Stimulated activated CD4-positive, alpha-beta T cell treated with anti-CD3 and anti-CD28 coated beads, Interleukin-4, amount 100 ng/mL, for 48 hours (primary cell): ENCODE results near the gene COL11A2.

Experiments used
- DNase-seq, 2 donors: peaks; one replicate each; pipeline ENCODE4 v3.0.0-alpha.2; 2020; ENCODE audit warnings: low read depth in 2 of 2

COL11A2 gene

GRCh38 chr6:33206864-33207551, 14.7 kb upstream of the COL11A2 start:
- DNase-seq: no peak

GRCh38 chr6:33206027-33206863, 14.0 kb upstream of the COL11A2 start:
- DNase-seq: no peak

DNA sequence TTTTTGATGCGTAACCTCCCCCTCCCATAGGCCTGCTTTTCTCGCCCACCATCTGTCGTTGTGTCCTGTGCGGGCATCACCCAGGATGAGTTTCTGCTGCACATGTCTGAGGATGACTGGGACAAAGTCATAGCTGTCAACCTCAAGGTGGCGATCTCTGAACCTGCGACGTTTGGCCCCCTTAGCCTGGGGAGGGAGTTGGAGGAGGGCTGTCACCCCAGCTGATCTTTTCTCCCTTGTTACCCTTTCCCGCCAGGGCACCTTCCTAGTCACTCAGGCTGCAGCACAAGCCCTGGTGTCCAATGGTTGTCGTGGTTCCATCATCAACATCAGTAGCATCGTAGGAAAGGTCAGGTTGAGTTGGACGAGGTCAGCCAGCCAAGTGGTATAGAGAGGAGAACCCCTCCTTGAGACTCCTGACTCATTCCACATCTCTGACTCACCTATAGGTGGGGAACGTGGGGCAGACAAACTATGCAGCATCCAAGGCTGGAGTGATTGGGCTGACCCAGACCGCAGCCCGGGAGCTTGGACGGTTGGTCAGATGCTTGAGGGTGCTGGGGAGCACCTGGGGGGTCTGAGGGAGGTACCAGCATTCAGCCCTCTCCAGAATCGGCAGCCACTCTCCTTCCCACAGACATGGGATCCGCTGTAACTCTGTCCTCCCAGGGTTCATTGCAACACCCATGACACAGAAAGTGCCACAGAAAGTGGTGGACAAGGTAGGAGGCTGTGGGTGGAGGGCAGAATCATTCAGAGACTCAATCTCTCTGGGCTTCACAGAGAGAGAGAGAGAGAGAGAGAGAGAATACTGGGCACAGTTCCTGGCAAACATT, 13.1 kb upstream of the COL11A2 start:
- peak in 1 of 2 donors; percentile 55 for DNase-seq

DNA sequence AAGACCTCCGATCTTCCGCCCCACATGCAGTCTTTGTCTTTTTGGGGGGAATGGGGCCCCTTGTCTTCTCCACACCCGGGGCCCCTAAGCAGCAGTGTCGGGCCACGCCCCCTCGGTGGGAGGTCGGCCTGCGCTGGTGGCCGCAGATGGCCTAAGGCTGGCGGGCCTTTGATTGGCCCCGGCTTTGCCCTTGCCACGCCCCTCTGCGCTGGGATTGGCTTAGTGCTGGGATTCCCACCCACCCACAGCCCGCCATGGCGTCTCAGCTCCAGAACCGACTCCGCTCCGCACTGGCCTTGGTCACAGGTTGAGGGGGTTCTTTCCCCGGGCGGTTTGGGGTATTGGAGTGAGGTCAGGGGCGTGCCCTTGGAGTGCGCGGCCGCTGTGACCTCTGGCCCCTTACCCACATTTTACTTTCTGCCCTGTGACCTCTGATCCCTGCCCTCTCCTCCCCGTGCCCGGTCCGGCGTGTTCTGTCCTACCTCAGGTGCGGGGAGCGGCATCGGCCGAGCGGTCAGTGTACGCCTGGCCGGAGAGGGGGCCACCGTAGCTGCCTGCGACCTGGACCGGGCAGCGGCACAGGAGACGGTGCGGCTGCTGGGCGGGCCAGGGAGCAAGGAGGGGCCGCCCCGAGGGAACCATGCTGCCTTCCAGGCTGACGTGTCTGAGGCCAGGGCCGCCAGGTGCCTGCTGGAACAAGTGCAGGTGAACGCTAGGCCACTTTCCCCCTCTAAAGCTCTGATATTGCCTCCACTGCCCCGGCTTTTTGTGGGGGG, 12.3 kb upstream of the COL11A2 start, which contains the start of gene HSD17B8:
TSS of gene HSD17B8 (plus strand) at position 241 of the 776 bp plus-strand sequence. CDS start at position 255, 14 bp downstream.
- peak; percentile 89 to 94 for DNase-seq

DNA sequence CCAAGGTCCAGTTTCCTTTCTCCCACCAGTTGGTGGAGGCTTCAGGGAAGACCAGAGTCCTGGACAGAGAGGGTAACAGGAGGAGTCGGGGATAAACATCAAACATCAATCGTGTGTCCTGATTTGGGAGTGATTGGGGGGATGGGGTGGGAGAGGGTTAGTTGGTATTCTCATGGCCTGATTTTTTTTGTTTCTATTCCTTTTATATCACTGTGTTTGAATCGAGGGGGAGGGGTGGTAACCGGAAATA, 11.8 kb upstream of the COL11A2 start:
- no peak for DNase-seq

DNA sequence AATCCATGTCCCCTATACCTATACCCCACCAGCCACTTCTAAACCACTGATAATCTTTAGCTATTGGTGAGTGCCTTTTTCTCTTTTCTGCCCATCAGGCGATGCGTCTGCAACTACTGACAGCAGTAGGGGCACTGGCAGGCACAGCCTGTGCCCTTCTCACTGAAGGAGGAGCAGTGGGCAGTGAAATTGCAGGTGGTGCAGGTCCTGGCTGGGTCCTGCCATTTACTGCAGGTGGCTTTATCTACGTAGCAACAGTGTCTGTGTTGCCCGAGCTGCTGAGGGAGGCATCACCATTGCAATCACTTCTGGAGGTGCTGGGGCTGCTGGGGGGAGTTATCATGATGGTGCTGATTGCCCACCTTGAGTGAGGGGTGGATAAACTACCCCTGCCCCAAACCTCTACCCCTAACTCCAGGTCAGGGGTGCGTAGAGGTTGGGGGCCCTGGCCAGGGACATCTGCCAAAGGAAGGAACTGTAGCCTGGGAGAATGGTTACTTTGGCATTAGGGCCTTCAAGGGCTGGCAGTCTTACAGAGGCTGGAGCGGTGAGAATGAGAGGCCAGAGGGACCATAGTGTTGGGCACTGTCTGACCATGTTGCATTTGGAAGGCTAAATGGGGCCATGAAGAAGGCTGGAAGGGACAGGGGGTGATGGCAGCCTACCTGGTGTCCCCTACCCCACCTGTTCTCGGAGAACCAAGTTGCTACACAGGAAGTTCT, 11.3 kb upstream of the COL11A2 start:
- DNase-seq: no peak

GRCh38 chr6:33202799-33203198, 10.5 kb upstream of the COL11A2 start:
- DNase-seq: no peak

- no peak for DNase-seq
Measured at GRCh38 chr6:33201935-33202334, 9.7 kb upstream of the COL11A2 start.

DNA sequence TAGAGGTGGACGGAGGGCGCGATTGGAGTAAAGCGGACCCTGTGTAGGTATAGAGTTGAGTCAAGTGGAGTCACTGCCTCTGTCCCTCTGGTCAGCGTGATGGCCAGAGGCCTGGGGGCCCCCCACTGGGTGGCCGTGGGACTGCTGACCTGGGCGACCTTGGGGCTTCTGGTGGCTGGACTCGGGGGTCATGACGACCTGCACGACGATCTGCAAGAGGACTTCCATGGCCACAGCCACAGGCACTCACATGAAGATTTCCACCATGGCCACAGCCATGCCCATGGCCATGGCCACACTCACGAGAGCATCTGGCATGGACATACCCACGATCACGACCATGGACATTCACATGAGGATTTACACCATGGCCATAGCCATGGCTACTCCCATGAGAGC, 8.9 kb upstream of the COL11A2 start:
- no peak for DNase-seq

DNA sequence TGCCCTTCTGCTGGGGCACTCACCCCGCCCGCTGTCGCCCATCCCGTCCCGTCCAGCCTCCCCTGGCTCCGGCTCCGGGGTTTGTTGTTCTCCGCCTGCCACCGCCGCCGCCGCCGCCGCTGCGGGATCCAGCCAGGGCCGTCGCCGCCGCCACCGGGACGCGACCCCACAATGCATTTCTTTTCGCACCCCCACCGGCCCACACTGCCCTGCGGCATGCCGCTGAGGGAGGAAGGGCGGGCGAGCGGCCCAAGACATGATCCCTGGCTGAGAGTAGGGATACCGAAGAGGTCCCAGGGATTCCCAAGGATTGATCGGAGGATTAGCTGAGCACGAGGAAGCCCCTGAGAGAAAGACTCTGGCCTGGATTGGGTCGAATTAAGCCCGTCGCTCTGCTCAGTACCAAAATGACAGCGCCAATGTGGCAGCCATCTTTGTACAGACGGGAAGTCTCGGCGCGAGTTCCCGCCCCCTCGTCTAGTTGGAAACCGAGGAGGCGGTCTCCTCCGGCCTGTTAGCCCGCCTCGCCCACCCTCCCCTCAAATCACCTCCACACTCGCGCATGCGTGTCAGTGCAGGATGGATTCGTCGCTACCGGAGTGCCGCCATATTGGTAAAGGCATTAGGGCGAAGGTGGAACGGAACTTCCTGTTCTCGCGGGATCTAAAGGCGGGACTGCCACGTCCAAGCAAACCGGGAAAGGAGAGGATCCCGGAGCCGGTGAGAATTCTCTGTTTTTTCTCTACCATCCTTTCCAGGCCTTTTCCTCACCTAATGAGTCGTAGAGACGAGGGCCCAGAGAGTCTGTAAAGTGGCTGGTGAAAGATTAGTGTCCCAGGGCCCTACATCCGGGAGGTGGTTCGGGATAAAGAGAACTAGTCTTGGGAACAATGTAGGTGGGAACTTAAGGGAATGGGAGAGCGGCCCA, 8.2 kb upstream of the COL11A2 start, which contains the start of the genes RXRB and SLC39A7:
TSS of gene RXRB (minus strand) at position 447 of the 928 bp plus-strand sequence. CDS start at position 258, 189 bp downstream.
TSS of gene SLC39A7 (plus strand) at position 649 of the 928 bp plus-strand sequence. CDS start 379 bp downstream, outside the sequence.
- peak; percentile 97 to 99 for DNase-seq

DNA sequence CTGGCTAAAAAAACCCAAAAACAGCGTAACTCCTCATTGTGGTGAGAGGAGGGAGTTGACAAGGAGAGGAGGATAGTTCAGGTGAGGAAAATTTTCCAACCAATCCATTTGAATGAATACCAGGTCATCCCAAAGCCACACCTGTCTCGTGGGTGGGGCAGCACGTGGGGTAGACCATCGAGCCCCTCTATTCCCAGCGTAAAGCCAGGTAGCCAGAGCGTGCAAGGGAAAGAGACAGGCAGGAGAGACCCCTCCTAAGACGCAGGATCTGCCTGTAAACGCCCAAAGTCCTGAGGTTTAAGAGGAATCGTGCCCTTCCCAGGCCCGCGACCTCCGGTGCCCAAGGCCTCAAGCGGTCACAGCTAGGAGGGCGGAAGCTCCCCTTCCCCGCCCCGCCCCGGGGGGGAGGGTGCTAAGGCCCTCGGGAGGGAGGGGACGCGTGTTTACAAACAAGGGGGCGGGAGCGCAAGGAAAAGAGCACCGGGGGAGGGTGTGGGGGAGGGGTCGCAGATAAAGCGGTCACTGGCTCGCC, 7.5 kb upstream of the COL11A2 start:
- peak in 1 of 2 donors; percentile 75 for DNase-seq

GRCh38 chr6:33198853-33199436, 6.7 kb upstream of the COL11A2 start:
- no peak for DNase-seq

DNA sequence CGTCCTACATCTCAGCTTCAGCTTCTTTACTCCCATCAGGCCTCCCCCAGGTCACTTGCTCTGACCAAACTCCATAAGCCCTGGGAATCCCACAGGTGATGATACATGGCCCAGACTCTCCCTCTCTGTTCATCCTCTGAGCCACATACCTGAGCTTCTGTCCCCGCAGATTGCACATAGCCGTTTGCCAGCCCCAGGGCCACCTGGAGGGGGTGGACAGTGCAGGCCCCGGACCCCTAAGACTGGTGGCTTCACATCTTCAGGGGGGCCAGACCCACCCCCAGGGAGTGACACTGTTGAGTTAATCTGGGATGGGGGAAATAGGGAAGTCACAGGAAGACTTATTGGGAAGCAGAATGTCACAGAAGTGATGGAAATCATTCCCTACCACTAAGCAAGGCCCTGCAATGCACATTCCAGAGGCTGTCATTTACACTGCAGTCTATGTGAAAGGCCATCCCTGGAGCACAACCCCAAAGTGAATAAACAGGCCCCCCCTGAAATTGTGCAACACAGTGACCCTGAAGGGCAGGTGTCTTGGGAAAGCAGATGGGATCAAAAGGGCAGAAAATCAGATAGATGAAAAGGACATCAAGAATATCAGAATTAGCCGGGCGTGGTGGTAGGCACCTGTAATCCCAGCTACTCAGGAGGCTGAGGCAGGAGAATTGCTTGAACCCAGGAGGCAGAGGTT, 6.0 kb upstream of the COL11A2 start:
- no peak for DNase-seq

- DNase-seq: no peak
Measured at GRCh38 chr6:33197431-33198048, 5.3 kb upstream of the COL11A2 start.

DNA sequence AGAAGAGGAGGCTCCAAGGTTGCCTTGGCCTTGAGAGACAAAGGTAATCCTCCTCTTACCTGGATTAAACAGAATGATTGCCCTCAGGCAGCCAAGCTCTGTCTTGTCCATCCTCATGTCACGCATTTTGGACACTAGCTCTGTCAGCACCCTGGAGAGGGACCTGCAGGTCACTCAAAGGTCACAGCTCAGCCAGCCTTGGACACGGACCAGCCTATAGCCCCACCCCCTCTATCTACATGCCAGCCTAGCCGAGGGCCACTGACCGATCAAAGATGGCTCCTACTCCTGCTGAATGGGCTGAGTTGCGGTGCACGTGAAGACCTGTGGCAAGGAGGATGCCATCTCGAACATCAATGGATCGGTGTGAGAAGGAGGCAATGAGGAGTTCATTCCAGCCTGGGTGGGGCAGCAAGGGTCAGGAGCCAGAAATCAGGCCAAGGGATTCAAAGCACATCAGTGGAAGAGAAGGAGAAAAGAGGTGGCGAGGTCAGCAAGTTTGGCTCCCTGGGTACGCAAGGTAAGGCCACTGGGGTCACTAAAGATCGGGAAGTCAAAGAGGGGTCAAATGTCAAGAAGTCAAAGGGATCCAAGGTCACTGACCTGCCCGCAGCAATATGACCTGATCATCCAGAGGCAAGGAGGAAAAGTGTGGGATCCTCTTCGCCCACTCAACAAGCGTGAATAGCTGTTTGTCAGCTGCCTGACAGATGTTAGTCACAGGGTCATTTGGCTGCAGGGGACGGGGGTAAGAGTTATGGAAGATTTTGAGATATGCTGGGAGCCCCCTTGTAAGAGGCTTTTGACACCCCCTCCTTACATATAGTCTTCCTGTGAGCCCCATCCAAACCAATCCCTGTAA, 3.3 kb upstream of the COL11A2 start:
- DNase-seq: no peak

GRCh38 chr6:33194431-33194979, 2.2 kb upstream of the COL11A2 start:
- no peak for DNase-seq

DNA sequence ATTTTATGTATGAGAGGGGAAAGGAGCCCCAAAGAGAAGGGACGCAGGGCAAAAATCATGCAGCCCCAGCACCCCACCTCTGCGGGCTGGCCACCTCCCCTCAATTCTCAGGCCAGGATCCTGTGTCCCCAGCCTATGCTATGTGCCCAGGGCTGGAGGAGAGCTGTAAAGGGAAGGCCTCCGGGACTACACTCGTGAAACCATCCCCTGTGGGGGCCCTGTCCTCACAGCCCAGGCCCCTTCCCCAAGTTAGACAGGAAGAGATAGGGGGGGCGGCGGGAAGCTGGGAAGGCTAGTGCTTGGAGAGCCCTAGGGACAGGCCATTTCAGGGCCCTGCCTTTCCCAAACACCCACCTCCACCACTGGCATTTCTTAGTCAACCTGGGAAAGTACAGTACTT, 1.4 kb upstream of the COL11A2 start:
- no peak for DNase-seq
